ENCODE data around the gene NAV3.

DNA sequence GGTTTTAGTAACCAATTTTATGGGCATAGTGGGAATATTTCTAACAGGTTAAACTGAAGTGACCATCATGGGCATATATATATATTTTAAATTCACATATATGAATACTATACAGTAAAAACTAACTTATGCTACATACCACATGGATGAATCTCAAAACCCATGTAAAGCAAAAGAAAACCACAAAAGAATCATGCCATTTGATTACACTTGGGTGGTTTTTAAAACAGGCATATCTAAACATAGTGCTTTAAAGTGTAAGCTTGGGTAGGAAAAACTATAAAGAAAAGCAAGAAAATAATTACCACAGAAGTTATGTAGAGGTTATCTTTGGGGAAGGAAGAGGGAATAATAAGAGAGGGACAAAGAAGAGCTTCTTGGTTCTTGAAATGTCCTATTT, 326.1 kb downstream of the NAV3 start:
- TF ChIP-seq, protein P1, sequence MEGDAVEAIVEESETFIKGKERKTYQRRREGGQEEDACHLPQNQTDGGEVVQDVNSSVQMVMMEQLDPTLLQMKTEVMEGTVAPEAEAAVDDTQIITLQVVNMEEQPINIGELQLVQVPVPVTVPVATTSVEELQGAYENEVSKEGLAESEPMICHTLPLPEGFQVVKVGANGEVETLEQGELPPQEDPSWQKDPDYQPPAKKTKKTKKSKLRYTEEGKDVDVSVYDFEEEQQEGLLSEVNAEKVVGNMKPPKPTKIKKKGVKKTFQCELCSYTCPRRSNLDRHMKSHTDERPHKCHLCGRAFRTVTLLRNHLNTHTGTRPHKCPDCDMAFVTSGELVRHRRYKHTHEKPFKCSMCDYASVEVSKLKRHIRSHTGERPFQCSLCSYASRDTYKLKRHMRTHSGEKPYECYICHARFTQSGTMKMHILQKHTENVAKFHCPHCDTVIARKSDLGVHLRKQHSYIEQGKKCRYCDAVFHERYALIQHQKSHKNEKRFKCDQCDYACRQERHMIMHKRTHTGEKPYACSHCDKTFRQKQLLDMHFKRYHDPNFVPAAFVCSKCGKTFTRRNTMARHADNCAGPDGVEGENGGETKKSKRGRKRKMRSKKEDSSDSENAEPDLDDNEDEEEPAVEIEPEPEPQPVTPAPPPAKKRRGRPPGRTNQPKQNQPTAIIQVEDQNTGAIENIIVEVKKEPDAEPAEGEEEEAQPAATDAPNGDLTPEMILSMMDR (IDR thresholded peaks at IDR 0.05; ENCODE audit: low read depth, low read length), result no peak
- no peak for TF ChIP-seq EZH2phosphoT487 (IDR thresholded peaks at IDR 0.05; ENCODE audit: low read depth)

Measured in OCI-LY3 (cell line).